Esophagus squamous epithelium (tissue), 5 donors: ENCODE data around the gene ULBP1. TPM values are rescaled to one million over a fixed set of nuclear protein-coding genes. Genes with fewer than 3 reads are reported as not detected.

Experiments used
- DNase-seq: peaks from one replicate; lab custom pipeline; 2025; lab: John Stamatoyannopoulos, UW
- H3K27ac ChIP-seq, 4 donors: fragments of 200-600 bp; sonication (generic); one replicate each; pipeline ENCODE4 v1.5.1; 2016 to 2019; ENCODE audit warnings: mild to moderate bottlenecking in 1 of 4
- H3K27me3 ChIP-seq, 4 donors: fragments of 200-600 bp; sonication (generic); 1 replicate in 3 of 4; 2 replicates in 1 of 4; pipeline versions ENCODE4 v1.5.1 to v1.6.0; 2017 to 2021; ENCODE audit warnings: antibody characterized with exemption in 1 of 4
- H3K36me3 ChIP-seq, 3 donors: fragments of 200-600 bp; sonication (generic); one replicate each; pipeline ENCODE4 v1.5.1; 2016 to 2019
- H3K4me1 ChIP-seq, 3 donors: fragments of 200-600 bp; sonication (generic); one replicate each; pipeline ENCODE4 v1.5.1; 2017 to 2019
- H3K4me3 ChIP-seq, 4 donors: fragments of 200-600 bp; sonication (generic); 1 replicate in 3 of 4; 2 replicates in 1 of 4; pipeline ENCODE4 v1.5.1; 2016 to 2019; ENCODE audit warnings: mild to moderate bottlenecking in 2 of 4, moderate library complexity in 1 of 4
- H3K9me3 ChIP-seq, 3 donors: fragments of 200-600 bp; sonication (generic); one replicate each; pipeline ENCODE4 v1.5.1; 2016 to 2019
- CTCF ChIP-seq, 6 experiments: fragments of 450-650 bp in 4 of 6; fragments of 200-600 bp in 2 of 6; sonication (generic) in 2 of 6; IDR thresholded peaks; one replicate each; pipeline ENCODE4 v1.5.1; 2016 to 2019; ENCODE audit warnings: antibody characterized with exemption in 6 of 6, mild to moderate bottlenecking in 4 of 6, moderate library complexity in 4 of 6
- POLR2A ChIP-seq, 4 donors: fragments of 450-650 bp; IDR thresholded peaks; one replicate each; pipeline ENCODE4 v1.6.1; 2017; ENCODE audit warnings: antibody characterized with exemption in 4 of 4, mild to moderate bottlenecking in 4 of 4, moderate library complexity in 3 of 4
- WGBS, 2 donors: methylation state at CpG; one replicate each; pipeline ENCODE4 v1.1.5; 2018; 5-methylcytosine and 5-hydroxymethylcytosine counted together
- intact Hi-C: fragments of 100-400 bp; cut with DNase I; formaldehyde crosslinking; loops from one replicate; pipeline ENCODE4 v1.15.0; 2022
- total RNA-seq, 4 donors: library from RNA; depleted of rRNA; stranded (reverse); fragments of >200 nt; gene quantifications; one replicate each; pipeline ENCODE4 v1.1.0, GENCODE V29; 2016
- donor health status: DM: yes; HTN: yes; CAD: no.

Gene ULBP1
- total RNA-seq, 4 donors from 2014 or later: 0.26 to 0.27 TPM; not detected in 2

GRCh38 chr6:149929422-149929821 is 34.3 kb upstream of the ULBP1 start:
- Histone ChIP-seq H3K4me3 (no peak overlapping the region), H3K9me3 (no peaks in the 10 kb centered on the region), H3K36me3 (no peaks in the 10 kb centered on the region), H3K27ac (no peak overlapping the region), H3K27me3 (peaks cover 0 to 74% (median 4%) of the 10 kb centered on the region in 4 donors), H3K4me1 (peaks cover 9 to 23% (median 11%) of the 10 kb centered on the region in 3 donors)
- TF ChIP-seq CTCF (IDR thresholded peaks at IDR 0.05) (peak in 1 of 6 experiments; percentile 21), POLR2A (IDR thresholded peaks at IDR 0.05) (no peak)
- 19 to 31% methylated on average over 3 of the region's 3 CpGs for WGBS, 2 donors
- DNase-seq: no peak
- intact Hi-C loops: no loop called here

GRCh38 chr6:149931501-149931900 is 32.2 kb upstream of the ULBP1 start:
- no peak overlapping the region for H3K4me3 ChIP-seq
- 68 to 73% methylated on average over 6 of the region's 6 CpGs for WGBS, 2 donors
- peaks cover 0 to 2% (median 0%) of the 10 kb centered on the region in 3 donors for H3K4me1 ChIP-seq
- no peak for TF ChIP-seq CTCF (IDR thresholded peaks at IDR 0.05)
- no peak for TF ChIP-seq POLR2A (IDR thresholded peaks at IDR 0.05)
- H3K27ac ChIP-seq: no peak overlapping the region
- peaks cover 0 to 89% (median 7%) of the 10 kb centered on the region in 4 donors for H3K27me3 ChIP-seq
- no peak for DNase-seq
- no peaks in the 10 kb centered on the region for H3K36me3 ChIP-seq
- intact Hi-C loops: loop anchor here (10.0 kb wide), 1 partner anchor 473 kb away; no protein-coding TSS in a partner anchor
- no peaks in the 10 kb centered on the region for H3K9me3 ChIP-seq

GRCh38 chr6:149933036-149933435 is 30.7 kb upstream of the ULBP1 start:
- TF ChIP-seq CTCF (IDR thresholded peaks at IDR 0.05) (no peak), POLR2A (IDR thresholded peaks at IDR 0.05) (no peak)
- Histone ChIP-seq H3K27ac (no peak overlapping the region), H3K27me3 (peaks cover 0 to 96% (median 15%) of the 10 kb centered on the region in 4 donors), H3K4me3 (no peak overlapping the region), H3K9me3 (no peaks in the 10 kb centered on the region), H3K4me1 (peaks cover 0 to 6% (median 0%) of the 10 kb centered on the region in 3 donors), H3K36me3 (no peaks in the 10 kb centered on the region)
- intact Hi-C loops: loop anchor here (10.0 kb wide), 1 partner anchor 472 kb away; no protein-coding TSS in a partner anchor
- WGBS, 2 donors: 49 to 58% methylated on average over 5 of the region's 5 CpGs
- DNase-seq: no peak

- H3K4me3 ChIP-seq: no peak overlapping the region
- peaks cover 4 to 10% (median 4%) of the 10 kb centered on the region in 3 donors for H3K4me1 ChIP-seq
- H3K9me3 ChIP-seq: no peaks in the 10 kb centered on the region
- TF ChIP-seq POLR2A (IDR thresholded peaks at IDR 0.05) (no peak), CTCF (IDR thresholded peaks at IDR 0.05) (no peak)
- 19 to 38% methylated on average over 3 of the region's 3 CpGs for WGBS, 2 donors
- no peak for DNase-seq
- H3K27ac ChIP-seq: no peak overlapping the region
- no peaks in the 10 kb centered on the region for H3K36me3 ChIP-seq
- intact Hi-C loops: loop anchor here (10.0 kb wide), 1 partner anchor 471 kb away; no protein-coding TSS in a partner anchor
- peaks cover 0 to 98% (median 15%) of the 10 kb centered on the region in 4 donors for H3K27me3 ChIP-seq
These were observed 30.3 kb upstream of the ULBP1 start for GRCh38 chr6:149933461-149933860.

- Histone ChIP-seq H3K27me3 (peaks cover 6 to 98% (median 21%) of the 10 kb centered on the region in 4 donors), H3K36me3 (no peaks in the 10 kb centered on the region), H3K4me1 (peaks cover 11 to 19% (median 11%) of the 10 kb centered on the region in 3 donors), H3K9me3 (no peaks in the 10 kb centered on the region), H3K27ac (no peak overlapping the region), H3K4me3 (no peak overlapping the region)
- TF ChIP-seq POLR2A (IDR thresholded peaks at IDR 0.05) (no peak), CTCF (IDR thresholded peaks at IDR 0.05) (peak; percentile 83 to 89 (median 86))
- no peak for DNase-seq
- 31 to 38% methylated on average over 10 to 11 of the region's 11 CpGs for WGBS, 2 donors
- intact Hi-C loops: loop anchor here (5.0 to 10.0 kb wide), 2 partner anchors 83 to 470 kb away; no protein-coding TSS in a partner anchor
These were observed 29.2 kb upstream of the ULBP1 start for GRCh38 chr6:149934249-149935156.
